GM23338 (cell line): ENCODE measurements around the gene RTN4IP1. TPM values are rescaled to one million over a fixed set of nuclear protein-coding genes. Genes with fewer than 3 reads are reported as not detected.

Source experiments
- ATAC-seq: fragments of 200-7000 bp; cut with Tn5 transposase; 3 replicates; pipeline ENCODE4 v1.9.1; 2020
- DNase-seq: peaks from one replicate; pipeline ENCODE4 v3.0.0-alpha.2; 2015; ENCODE audit warnings: low spot score
- H2AFZ ChIP-seq: fragments of 200-600 bp; sonication (generic); 2 replicates; pipeline ENCODE4 v1.8.0; 2016; ENCODE audit warnings: antibody characterized with exemption, mild to moderate bottlenecking, moderate library complexity
- H3F3A ChIP-seq: fragments of 200-600 bp; sonication (generic); replicated peaks from 2 replicates; pipeline ENCODE4 v1.8.0; 2017; ENCODE audit warnings: antibody characterized with exemption, mixed run types, low read depth
- H3K27ac ChIP-seq: fragments of 200-600 bp; sonication (generic); 2 replicates; pipeline ENCODE4 v1.6.1; 2016; ENCODE audit warnings: low read depth
- H3K27me3 ChIP-seq: fragments of 200-600 bp; sonication (generic); 2 replicates; pipeline ENCODE4 v1.8.0; 2016; ENCODE audit warnings: mild to moderate bottlenecking, mixed run types, moderate library complexity; ENCODE audit not compliant: insufficient read depth
- H3K36me3 ChIP-seq: fragments of 200-600 bp; sonication (generic); 2 replicates; pipeline ENCODE4 v1.8.0; 2016; ENCODE audit warnings: mild to moderate bottlenecking; ENCODE audit not compliant: insufficient read depth
- H3K4me1 ChIP-seq: fragments of 200-600 bp; sonication (generic); 2 replicates; pipeline ENCODE4 v1.8.0; 2016; ENCODE audit warnings: mild to moderate bottlenecking, moderate library complexity; ENCODE audit not compliant: insufficient read depth
- H3K4me2 ChIP-seq: fragments of 200-600 bp; sonication (generic); 2 replicates; pipeline ENCODE4 v1.7.1; 2017; ENCODE audit warnings: mixed run types
- H3K4me3 ChIP-seq: fragments of 200-600 bp; sonication (generic); 2 replicates; pipeline ENCODE4 v1.6.1; 2016; ENCODE audit warnings: mixed run types
- H3K79me2 ChIP-seq: fragments of 200-600 bp; sonication (generic); replicated peaks from 2 replicates; pipeline ENCODE4 v1.8.0; 2017; ENCODE audit warnings: mild to moderate bottlenecking; ENCODE audit not compliant: insufficient read depth
- H3K9me2 ChIP-seq: fragments of 200-600 bp; sonication (generic); 2 replicates; pipeline ENCODE4 v1.8.0; 2017; ENCODE audit not compliant: insufficient read depth
- H4K20me1 ChIP-seq: fragments of 200-600 bp; sonication (generic); replicated peaks from 2 replicates; pipeline ENCODE4 v1.8.0; 2017; ENCODE audit warnings: mild to moderate bottlenecking; ENCODE audit not compliant: insufficient read depth
- H3K27ac Mint-ChIP-seq: 2 replicates; pipeline ENCODE4 v1.8.0; 2020; ENCODE audit warnings: inconsistent platforms, mild to moderate bottlenecking, moderate library complexity, mixed read lengths
- H3K27me3 Mint-ChIP-seq: 3 replicates; pipeline ENCODE4 v1.8.0; 2022; ENCODE audit warnings: low read depth, mild to moderate bottlenecking, moderate library complexity, mixed read lengths, inconsistent platforms; ENCODE audit not compliant: insufficient read depth, poor library complexity
- H3K36me3 Mint-ChIP-seq: 3 replicates; pipeline ENCODE4 v1.8.0; 2021; ENCODE audit warnings: low read depth, mild to moderate bottlenecking, inconsistent platforms, moderate library complexity, mixed read lengths
- H3K4me1 Mint-ChIP-seq: 3 replicates; pipeline ENCODE4 v1.8.0; 2020; ENCODE audit warnings: mild to moderate bottlenecking, inconsistent platforms, mixed read lengths
- H3K4me3 Mint-ChIP-seq: 3 replicates; pipeline ENCODE4 v1.8.0; 2021; ENCODE audit warnings: moderate library complexity, mild to moderate bottlenecking, inconsistent platforms, mixed read lengths
- H3K9me3 Mint-ChIP-seq: 3 replicates; pipeline ENCODE4 v1.8.0; 2020; ENCODE audit warnings: moderate library complexity, mild to moderate bottlenecking, inconsistent platforms, mixed read lengths
- CREB1 ChIP-seq: fragments of 250-450 bp; sonication (Bioruptor Pico); IDR thresholded peaks from 2 replicates; pipeline ENCODE4 v1.5.0; 2020; ENCODE audit warnings: low read depth, mild to moderate bottlenecking, moderate library complexity
- EZH2phosphoT487 ChIP-seq: fragments of 200-600 bp; sonication (generic); IDR thresholded peaks from one replicate; pipeline ENCODE4 v1.8.1; 2018; ENCODE audit warnings: antibody characterized with exemption; ENCODE audit not compliant: unreplicated experiment
- NANOG ChIP-seq: IDR thresholded peaks from 2 replicates; pipeline ENCODE4 v1.6.1; 2016; ENCODE audit warnings: antibody characterized with exemption, borderline replicate concordance
- POLR2AphosphoS5 ChIP-seq: IDR thresholded peaks from 2 replicates; pipeline ENCODE4 v1.6.1; 2016; ENCODE audit warnings: antibody characterized with exemption, low read depth
- REST ChIP-seq: IDR thresholded peaks from one replicate; pipeline ENCODE4 v1.6.1; 2018; ENCODE audit warnings: antibody characterized with exemption; ENCODE audit not compliant: unreplicated experiment
- STAT1 ChIP-seq: IDR thresholded peaks from one replicate; pipeline ENCODE4 v1.6.1; 2016; ENCODE audit warnings: antibody characterized with exemption; ENCODE audit not compliant: unreplicated experiment
- ZNF331 ChIP-seq: fragments of 250-450 bp; sonication (Bioruptor Pico); IDR thresholded peaks from 2 replicates; pipeline ENCODE4 v1.5.0; 2020; ENCODE audit warnings: low read depth, mild to moderate bottlenecking, moderate library complexity
- polyA plus RNA-seq: library from polyadenylated mRNA; unstranded; fragments of >200 nt; fragmentation: Nextera tagmentation; extraction: Ambion mirVana; gene quantifications from 2 replicates; pipeline ENCODE4 v1.2.1, GENCODE V29; 2016
- total RNA-seq: library from RNA; depleted of rRNA; stranded (reverse); fragments of >200 nt; shearing (Covaris generic); gene quantifications from 2 replicates; pipeline ENCODE4 v1.2.3, GENCODE V29; 2014
- TF ChIP-seq, protein P1 (sequence below): fragments of 250-450 bp; sonication (Bioruptor Pico); IDR thresholded peaks from 2 replicates; pipeline ENCODE4 v1.5.0; 2020; ENCODE audit warnings: mild to moderate bottlenecking, moderate library complexity
- TF ChIP-seq, protein P2 (sequence below): IDR thresholded peaks from 2 replicates; pipeline ENCODE4 v1.6.1; 2016; ENCODE audit warnings: antibody characterized with exemption
- TF ChIP-seq, protein P3 (sequence below), 2 experiments: fragments of 200-600 bp in 1 of 2; sonication (generic) in 1 of 2; conservative IDR thresholded peaks; 2 replicates each; pipeline versions ENCODE4 v1.5.1 to v1.6.1; 2016 to 2017; ENCODE audit warnings: antibody characterized with exemption in 2 of 2, low read depth in 2 of 2, mild to moderate bottlenecking in 2 of 2, moderate library complexity in 1 of 2

RTN4IP1 gene
- total and polyA plus RNA-seq, 2 experiments from 2014 or later = 14.5 to 17.5 TPM

DNA sequence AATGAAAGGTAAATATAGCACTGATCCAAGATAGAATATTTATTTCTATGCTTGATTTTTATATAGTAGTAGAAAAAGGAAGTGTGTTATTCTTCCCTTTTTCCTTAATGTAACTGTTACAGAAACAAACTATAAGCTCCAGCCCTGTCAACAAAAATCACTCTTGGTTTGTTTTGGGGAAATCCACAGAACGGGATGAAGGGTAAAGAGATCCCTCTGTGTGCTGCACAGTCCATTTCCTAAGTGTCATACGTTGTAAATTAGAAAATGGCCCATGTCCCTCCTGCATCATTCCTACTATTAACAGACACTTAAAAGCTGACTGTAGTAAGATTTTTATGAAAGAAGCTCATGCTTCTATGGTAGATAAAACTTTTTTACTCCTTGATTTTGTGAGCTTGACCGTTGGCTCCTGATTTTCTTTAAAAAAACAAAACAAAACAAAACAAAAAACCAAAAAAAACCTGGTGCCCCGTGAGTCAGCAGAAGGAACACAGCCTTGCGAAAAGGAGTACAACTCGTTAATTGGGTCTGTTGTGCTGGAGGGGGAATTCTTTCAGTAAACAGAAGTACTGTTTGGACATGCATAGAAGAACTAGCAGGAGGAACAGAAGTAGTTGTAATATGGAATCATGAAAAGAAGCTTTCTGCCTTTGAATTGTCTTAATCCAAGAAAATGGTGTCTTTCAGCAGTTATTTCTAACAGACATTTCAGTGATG is 67.5 kb downstream of the RTN4IP1 start (continued):
- TF ChIP-seq, protein P1, sequence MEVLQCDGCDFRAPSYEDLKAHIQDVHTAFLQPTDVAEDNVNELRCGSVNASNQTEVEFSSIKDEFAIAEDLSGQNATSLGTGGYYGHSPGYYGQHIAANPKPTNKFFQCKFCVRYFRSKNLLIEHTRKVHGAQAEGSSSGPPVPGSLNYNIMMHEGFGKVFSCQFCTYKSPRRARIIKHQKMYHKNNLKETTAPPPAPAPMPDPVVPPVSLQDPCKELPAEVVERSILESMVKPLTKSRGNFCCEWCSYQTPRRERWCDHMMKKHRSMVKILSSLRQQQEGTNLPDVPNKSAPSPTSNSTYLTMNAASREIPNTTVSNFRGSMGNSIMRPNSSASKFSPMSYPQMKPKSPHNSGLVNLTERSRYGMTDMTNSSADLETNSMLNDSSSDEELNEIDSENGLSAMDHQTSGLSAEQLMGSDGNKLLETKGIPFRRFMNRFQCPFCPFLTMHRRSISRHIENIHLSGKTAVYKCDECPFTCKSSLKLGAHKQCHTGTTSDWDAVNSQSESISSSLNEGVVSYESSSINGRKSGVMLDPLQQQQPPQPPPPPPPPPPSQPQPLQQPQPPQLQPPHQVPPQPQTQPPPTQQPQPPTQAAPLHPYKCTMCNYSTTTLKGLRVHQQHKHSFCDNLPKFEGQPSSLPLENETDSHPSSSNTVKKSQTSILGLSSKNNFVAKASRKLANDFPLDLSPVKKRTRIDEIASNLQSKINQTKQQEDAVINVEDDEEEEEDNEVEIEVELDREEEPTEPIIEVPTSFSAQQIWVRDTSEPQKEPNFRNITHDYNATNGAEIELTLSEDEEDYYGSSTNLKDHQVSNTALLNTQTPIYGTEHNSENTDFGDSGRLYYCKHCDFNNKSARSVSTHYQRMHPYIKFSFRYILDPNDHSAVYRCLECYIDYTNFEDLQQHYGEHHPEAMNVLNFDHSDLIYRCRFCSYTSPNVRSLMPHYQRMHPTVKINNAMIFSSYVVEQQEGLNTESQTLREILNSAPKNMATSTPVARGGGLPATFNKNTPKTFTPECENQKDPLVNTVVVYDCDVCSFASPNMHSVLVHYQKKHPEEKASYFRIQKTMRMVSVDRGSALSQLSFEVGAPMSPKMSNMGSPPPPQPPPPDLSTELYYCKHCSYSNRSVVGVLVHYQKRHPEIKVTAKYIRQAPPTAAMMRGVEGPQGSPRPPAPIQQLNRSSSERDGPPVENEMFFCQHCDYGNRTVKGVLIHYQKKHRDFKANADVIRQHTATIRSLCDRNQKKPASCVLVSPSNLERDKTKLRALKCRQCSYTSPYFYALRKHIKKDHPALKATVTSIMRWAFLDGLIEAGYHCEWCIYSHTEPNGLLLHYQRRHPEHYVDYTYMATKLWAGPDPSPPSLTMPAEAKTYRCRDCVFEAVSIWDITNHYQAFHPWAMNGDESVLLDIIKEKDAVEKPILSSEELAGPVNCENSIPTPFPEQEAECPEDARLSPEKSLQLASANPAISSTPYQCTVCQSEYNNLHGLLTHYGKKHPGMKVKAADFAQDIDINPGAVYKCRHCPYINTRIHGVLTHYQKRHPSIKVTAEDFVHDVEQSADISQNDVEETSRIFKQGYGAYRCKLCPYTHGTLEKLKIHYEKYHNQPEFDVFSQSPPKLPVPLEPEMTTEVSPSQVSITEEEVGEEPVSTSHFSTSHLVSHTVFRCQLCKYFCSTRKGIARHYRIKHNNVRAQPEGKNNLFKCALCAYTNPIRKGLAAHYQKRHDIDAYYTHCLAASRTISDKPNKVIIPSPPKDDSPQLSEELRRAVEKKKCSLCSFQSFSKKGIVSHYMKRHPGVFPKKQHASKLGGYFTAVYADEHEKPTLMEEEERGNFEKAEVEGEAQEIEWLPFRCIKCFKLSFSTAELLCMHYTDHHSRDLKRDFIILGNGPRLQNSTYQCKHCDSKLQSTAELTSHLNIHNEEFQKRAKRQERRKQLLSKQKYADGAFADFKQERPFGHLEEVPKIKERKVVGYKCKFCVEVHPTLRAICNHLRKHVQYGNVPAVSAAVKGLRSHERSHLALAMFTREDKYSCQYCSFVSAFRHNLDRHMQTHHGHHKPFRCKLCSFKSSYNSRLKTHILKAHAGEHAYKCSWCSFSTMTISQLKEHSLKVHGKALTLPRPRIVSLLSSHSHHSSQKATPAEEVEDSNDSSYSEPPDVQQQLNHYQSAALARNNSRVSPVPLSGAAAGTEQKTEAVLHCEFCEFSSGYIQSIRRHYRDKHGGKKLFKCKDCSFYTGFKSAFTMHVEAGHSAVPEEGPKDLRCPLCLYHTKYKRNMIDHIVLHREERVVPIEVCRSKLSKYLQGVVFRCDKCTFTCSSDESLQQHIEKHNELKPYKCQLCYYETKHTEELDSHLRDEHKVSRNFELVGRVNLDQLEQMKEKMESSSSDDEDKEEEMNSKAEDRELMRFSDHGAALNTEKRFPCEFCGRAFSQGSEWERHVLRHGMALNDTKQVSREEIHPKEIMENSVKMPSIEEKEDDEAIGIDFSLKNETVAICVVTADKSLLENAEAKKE (CRISPR knock-in tag) = no peak
- TF ChIP-seq NANOG (no peak), CREB1 (CRISPR knock-in tag) (no peak)
- TF ChIP-seq, protein P2, sequence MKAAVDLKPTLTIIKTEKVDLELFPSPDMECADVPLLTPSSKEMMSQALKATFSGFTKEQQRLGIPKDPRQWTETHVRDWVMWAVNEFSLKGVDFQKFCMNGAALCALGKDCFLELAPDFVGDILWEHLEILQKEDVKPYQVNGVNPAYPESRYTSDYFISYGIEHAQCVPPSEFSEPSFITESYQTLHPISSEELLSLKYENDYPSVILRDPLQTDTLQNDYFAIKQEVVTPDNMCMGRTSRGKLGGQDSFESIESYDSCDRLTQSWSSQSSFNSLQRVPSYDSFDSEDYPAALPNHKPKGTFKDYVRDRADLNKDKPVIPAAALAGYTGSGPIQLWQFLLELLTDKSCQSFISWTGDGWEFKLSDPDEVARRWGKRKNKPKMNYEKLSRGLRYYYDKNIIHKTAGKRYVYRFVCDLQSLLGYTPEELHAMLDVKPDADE = no peak

DNA sequence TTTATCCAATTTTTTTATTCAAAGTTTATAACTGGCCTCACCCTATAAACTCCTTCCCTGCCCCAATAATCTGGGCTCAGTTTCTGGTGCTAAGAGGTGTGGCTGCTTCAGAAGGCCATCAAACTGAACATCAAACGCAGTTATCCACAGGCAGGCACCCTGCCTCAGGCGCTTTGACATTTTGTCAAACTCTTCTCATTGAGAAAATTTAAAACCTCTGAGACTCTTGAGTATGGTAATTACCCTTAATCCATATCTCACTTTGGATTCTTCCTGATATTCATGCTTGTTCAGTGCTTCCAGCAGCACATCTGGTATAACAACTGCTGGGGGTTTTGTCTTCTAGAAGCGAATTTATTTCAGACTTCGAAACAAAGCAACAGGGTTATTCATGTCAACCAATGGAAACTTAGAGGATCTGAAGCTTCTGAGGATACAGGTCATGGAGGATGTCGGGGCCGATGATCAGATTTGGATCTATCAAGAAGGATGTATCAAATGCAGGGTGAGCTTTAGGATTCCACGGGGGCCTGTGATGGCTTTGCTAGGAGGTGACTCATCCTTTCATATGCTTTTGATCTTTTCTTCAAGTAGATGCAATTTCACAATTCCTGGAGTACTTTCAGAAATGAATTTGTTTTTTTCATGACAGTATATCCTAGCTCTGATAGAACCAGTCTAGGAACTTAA is 68.2 kb downstream of the RTN4IP1 start:
- Histone ChIP-seq H3K27me3 (no peaks in the 10 kb centered on the region), H3F3A (no peaks in the 10 kb centered on the region), H4K20me1 (no peaks in the 10 kb centered on the region), H3K4me2 (no peak overlapping the region), H3K27ac (no peak overlapping the region), H3K4me3 (no peak overlapping the region), H3K9me2 (no peaks in the 10 kb centered on the region), H3K4me1 (peaks cover 9% of the 10 kb centered on the region), H3K79me2 (no peaks in the 10 kb centered on the region), H2AFZ (no peak overlapping the region), H3K36me3 (no peaks in the 10 kb centered on the region)
- no peak overlapping the region for H3K4me3 Mint-ChIP-seq
- H3K27ac Mint-ChIP-seq = no peak overlapping the region
- DNase-seq (no peak), ATAC-seq (no peak)
- H3K27me3 Mint-ChIP-seq = no peaks in the 10 kb centered on the region
- no peaks in the 10 kb centered on the region for H3K9me3 Mint-ChIP-seq
- peaks cover 3% of the 10 kb centered on the region; the same call in 1 of the 3 replicates for H3K36me3 Mint-ChIP-seq
- H3K4me1 Mint-ChIP-seq = peaks cover 17% of the 10 kb centered on the region
- TF ChIP-seq NANOG (no peak), REST (no peak), EZH2phosphoT487 (no peak), ZNF331 (no peak), POLR2AphosphoS5 (no peak), STAT1 (no peak)
- TF ChIP-seq, protein P3, sequence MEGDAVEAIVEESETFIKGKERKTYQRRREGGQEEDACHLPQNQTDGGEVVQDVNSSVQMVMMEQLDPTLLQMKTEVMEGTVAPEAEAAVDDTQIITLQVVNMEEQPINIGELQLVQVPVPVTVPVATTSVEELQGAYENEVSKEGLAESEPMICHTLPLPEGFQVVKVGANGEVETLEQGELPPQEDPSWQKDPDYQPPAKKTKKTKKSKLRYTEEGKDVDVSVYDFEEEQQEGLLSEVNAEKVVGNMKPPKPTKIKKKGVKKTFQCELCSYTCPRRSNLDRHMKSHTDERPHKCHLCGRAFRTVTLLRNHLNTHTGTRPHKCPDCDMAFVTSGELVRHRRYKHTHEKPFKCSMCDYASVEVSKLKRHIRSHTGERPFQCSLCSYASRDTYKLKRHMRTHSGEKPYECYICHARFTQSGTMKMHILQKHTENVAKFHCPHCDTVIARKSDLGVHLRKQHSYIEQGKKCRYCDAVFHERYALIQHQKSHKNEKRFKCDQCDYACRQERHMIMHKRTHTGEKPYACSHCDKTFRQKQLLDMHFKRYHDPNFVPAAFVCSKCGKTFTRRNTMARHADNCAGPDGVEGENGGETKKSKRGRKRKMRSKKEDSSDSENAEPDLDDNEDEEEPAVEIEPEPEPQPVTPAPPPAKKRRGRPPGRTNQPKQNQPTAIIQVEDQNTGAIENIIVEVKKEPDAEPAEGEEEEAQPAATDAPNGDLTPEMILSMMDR (conservative IDR thresholded peaks at IDR 0.05; ENCODE audit: low read depth in 2 of 2) = no peak
